ENCODE results near the gene IPO13. TPM values are rescaled to one million over a fixed set of nuclear protein-coding genes. Genes with fewer than 3 reads are reported as not detected.

IPO13 gene
- polyA plus RNA-seq, 3 donors: 10.1 to 20.4 (median 10.6) TPM

DNA sequence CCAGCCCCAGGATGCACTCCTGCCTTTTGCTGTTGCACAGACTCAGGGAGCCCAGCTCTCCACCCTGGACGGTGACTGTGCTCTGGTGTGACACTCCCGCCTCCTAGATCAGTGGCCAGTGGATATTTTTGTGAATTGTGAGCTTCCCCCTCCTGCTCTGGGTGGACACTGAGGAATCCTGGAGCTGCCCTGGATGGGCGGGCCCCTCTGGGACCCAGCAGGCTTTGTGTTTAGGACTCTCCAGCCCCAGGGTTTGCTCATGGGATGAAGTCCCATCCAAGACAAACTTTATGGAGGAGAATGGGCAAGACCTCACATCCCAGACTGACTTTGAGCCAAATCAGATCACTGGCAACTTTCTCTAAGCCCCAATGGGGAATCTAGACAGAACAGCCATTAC is 68.5 kb downstream of the IPO13 start:
- Mint-ChIP-seq H3K27me3 (ENCODE audit: low read depth in 3 of 3) (peaks cover 1 to 11% (median 2%) of the 10 kb centered on the region in 3 donors), H3K36me3 (no peaks in the 10 kb centered on the region), H3K4me1 (peaks cover 4% of the 10 kb centered on the region), H3K27ac (no peak overlapping the region), H3K4me3 (no peak overlapping the region), H3K9me3 (no peaks in the 10 kb centered on the region)
- intact Hi-C loops (cut with micrococcal nuclease): no loop called here
- 83% methylated on average over 2 of the region's 3 CpGs for WGBS (ENCODE audit: insufficient coverage)
- H2AFZ ChIP-seq (ENCODE audit: insufficient read depth, low read depth, low read length, poor library complexity, severe bottlenecking): no peak overlapping the region
- no peaks in the 10 kb centered on the region for H3K36me3 ChIP-seq (replicated peaks in 1 of 2; ENCODE audit: control insufficient read depth in 1 of 2, insufficient read depth in 2 of 2, low read length in 2 of 2)
- TF ChIP-seq, protein P1, sequence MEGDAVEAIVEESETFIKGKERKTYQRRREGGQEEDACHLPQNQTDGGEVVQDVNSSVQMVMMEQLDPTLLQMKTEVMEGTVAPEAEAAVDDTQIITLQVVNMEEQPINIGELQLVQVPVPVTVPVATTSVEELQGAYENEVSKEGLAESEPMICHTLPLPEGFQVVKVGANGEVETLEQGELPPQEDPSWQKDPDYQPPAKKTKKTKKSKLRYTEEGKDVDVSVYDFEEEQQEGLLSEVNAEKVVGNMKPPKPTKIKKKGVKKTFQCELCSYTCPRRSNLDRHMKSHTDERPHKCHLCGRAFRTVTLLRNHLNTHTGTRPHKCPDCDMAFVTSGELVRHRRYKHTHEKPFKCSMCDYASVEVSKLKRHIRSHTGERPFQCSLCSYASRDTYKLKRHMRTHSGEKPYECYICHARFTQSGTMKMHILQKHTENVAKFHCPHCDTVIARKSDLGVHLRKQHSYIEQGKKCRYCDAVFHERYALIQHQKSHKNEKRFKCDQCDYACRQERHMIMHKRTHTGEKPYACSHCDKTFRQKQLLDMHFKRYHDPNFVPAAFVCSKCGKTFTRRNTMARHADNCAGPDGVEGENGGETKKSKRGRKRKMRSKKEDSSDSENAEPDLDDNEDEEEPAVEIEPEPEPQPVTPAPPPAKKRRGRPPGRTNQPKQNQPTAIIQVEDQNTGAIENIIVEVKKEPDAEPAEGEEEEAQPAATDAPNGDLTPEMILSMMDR (IDR thresholded peaks at IDR 0.05): no peak
- no peaks in the 10 kb centered on the region for H3K9me3 ChIP-seq (replicated peaks in 1 of 2; ENCODE audit: control insufficient read depth in 1 of 2, insufficient read depth in 1 of 2, low read length in 2 of 2)
- no peak overlapping the region for H3K4me2 ChIP-seq (replicated peaks; ENCODE audit: extremely low read depth, low read length, poor library complexity, severe bottlenecking)
- H3K4me1 ChIP-seq (ENCODE audit: control insufficient read depth in 1 of 2, insufficient read depth in 2 of 2, low read length in 2 of 2): no peaks in the 10 kb centered on the region
- no peak overlapping the region for H3K4me3 ChIP-seq (replicated peaks in 1 of 3; ENCODE audit: low read depth in 2 of 3, low read length in 3 of 3)
- no peak overlapping the region for H3K9ac ChIP-seq (ENCODE audit: insufficient read depth, low read length, poor library complexity, severe bottlenecking)
- H3K27me3 ChIP-seq (ENCODE audit: control insufficient read depth in 2 of 2, insufficient read depth in 2 of 2, low read length in 2 of 2): no peaks in the 10 kb centered on the region
- H3K79me2 ChIP-seq (ENCODE audit: insufficient read depth, low read length): no peaks in the 10 kb centered on the region
- no peak overlapping the region for H3K27ac ChIP-seq (ENCODE audit: low read depth in 1 of 2, low read length in 2 of 2)
- DNase-seq: no peak
- H4K20me1 ChIP-seq (ENCODE audit: insufficient read depth, low read length): no peaks in the 10 kb centered on the region

DNA sequence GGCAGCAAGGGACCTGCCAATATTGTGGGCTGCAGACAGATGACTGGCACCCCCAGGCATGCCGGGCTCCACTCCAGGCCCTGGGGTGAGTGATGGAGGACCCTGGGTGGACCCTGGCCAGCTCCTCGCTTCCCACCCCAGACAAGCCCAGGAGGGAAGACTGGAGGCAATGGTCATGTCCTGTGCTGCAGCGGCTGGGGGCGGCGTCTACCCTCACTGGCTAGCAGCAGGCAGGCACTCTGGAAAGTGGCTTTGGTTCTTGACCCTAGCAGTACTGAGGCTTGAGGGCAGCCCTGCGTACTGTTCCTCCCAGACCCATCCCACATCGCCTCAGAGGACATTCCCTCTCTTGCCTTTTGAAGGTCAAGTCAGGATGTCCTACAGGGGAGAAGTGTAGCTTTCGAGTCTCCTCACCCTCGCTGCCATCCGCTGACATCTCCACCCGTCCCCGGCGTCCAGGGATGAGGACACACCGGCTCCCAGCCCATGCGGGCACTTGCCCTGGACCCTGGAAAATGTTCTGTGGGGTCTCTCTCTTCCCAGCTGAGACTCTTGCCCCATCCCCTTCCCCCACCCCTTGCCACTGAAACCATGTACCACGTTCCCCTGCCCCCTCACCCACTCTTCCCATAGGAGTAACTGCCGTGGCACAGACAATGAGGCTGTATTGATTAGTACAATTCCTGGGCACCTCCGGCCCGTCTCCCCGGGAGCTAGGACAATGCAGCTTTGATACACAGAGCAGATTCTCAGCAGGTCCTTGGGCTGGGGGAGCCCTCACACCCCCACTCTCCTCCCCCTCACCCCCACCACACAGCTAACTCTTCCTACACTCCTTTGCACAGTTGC is 69.5 kb downstream of the IPO13 start:
- Histone ChIP-seq H3K27ac (ENCODE audit: low read depth in 1 of 2, low read length in 2 of 2) (no peak overlapping the region), H3K79me2 (ENCODE audit: insufficient read depth, low read length) (no peaks in the 10 kb centered on the region), H2AFZ (ENCODE audit: insufficient read depth, low read depth, low read length, poor library complexity, severe bottlenecking) (no peak overlapping the region), H3K4me2 (replicated peaks; ENCODE audit: extremely low read depth, low read length, poor library complexity, severe bottlenecking) (no peak overlapping the region), H3K27me3 (ENCODE audit: control insufficient read depth in 2 of 2, insufficient read depth in 2 of 2, low read length in 2 of 2) (no peaks in the 10 kb centered on the region), H3K9ac (ENCODE audit: insufficient read depth, low read length, poor library complexity, severe bottlenecking) (no peak overlapping the region), H3K36me3 (replicated peaks in 1 of 2; ENCODE audit: control insufficient read depth in 1 of 2, insufficient read depth in 2 of 2, low read length in 2 of 2) (no peaks in the 10 kb centered on the region), H3K9me3 (replicated peaks in 1 of 2; ENCODE audit: control insufficient read depth in 1 of 2, insufficient read depth in 1 of 2, low read length in 2 of 2) (no peaks in the 10 kb centered on the region), H3K4me1 (ENCODE audit: control insufficient read depth in 1 of 2, insufficient read depth in 2 of 2, low read length in 2 of 2) (no peaks in the 10 kb centered on the region), H4K20me1 (ENCODE audit: insufficient read depth, low read length) (no peaks in the 10 kb centered on the region), H3K4me3 (replicated peaks in 1 of 3; ENCODE audit: low read depth in 2 of 3, low read length in 3 of 3) (no peak overlapping the region)
- peaks cover 4% of the 10 kb centered on the region for H3K4me1 Mint-ChIP-seq
- 95% methylated on average over 16 of the region's 20 CpGs for WGBS (ENCODE audit: insufficient coverage)
- DNase-seq: no peak
- intact Hi-C loops (cut with micrococcal nuclease): no loop called here
- peaks cover 1 to 11% (median 2%) of the 10 kb centered on the region in 3 donors for H3K27me3 Mint-ChIP-seq (ENCODE audit: low read depth in 3 of 3)
- H3K36me3 Mint-ChIP-seq: no peaks in the 10 kb centered on the region
- TF ChIP-seq, protein P1 (IDR thresholded peaks at IDR 0.05): no peak
- H3K4me3 Mint-ChIP-seq: no peak overlapping the region
- no peaks in the 10 kb centered on the region for H3K9me3 Mint-ChIP-seq
- H3K27ac Mint-ChIP-seq: no peak overlapping the region

Measured in CD14-positive monocyte (primary cell).